Upper lobe of left lung (tissue), 6 donors: Measurements from ENCODE around the gene PPP1R12B. TPM values are rescaled to one million over a fixed set of nuclear protein-coding genes. Genes with fewer than 3 reads are reported as not detected.
"Not testable (repeated sequence)": the region's sequence is repeated elsewhere in the genome, so short reads cannot be mapped to it uniquely, and the experiment has no call there.

Experiments used
- ATAC-seq, 2 donors: fragments of 200-7000 bp; cut with Tn5 transposase; one replicate each; pipeline ENCODE4 v1.9.1; 2022; ENCODE audit warnings: mild to moderate bottlenecking in 2 of 2, moderate library complexity in 2 of 2; ENCODE audit not compliant: low FRiP score in 2 of 2
- DNase-seq, 2 donors: peaks; one replicate each; pipeline ENCODE4 v3.0.0-alpha.2; 2019 to 2020
- H3K27ac ChIP-seq, 4 donors: fragments of 200-600 bp; sonication (generic); one replicate each; pipeline ENCODE4 v1.5.1; 2016 to 2019
- H3K27me3 ChIP-seq, 4 donors: fragments of 200-600 bp; sonication (generic); one replicate each; pipeline ENCODE4 v1.5.1; 2017 to 2019
- H3K36me3 ChIP-seq, 4 donors: fragments of 200-600 bp; sonication (generic); one replicate each; pipeline ENCODE4 v1.5.1; 2016 to 2019
- H3K4me1 ChIP-seq, 4 donors: fragments of 200-600 bp; sonication (generic); one replicate each; pipeline ENCODE4 v1.5.1; 2018 to 2019
- H3K4me3 ChIP-seq, 4 donors: fragments of 200-600 bp; sonication (generic); one replicate each; pipeline ENCODE4 v1.5.1; 2017 to 2019; ENCODE audit warnings: mild to moderate bottlenecking in 2 of 4, moderate library complexity in 1 of 4
- H3K9me3 ChIP-seq, 4 donors: fragments of 200-600 bp; sonication (generic); one replicate each; pipeline ENCODE4 v1.5.1; 2018 to 2019
- CTCF ChIP-seq, 6 experiments: fragments of 450-650 bp in 4 of 6; fragments of 200-600 bp in 2 of 6; sonication (generic) in 2 of 6; IDR thresholded peaks; one replicate each; pipeline ENCODE4 v1.5.1; 2016 to 2019; ENCODE audit warnings: antibody characterized with exemption in 6 of 6
- EP300 ChIP-seq, 4 donors: sonication (generic); formaldehyde crosslinking; IDR thresholded peaks; one replicate each; pipeline ENCODE4 v1.5.1; 2017; ENCODE audit warnings: antibody characterized with exemption in 4 of 4, control low read depth in 2 of 4
- POLR2A ChIP-seq, 4 donors: fragments of 450-650 bp; IDR thresholded peaks; one replicate each; pipeline ENCODE4 v1.5.1; 2016 to 2017; ENCODE audit warnings: antibody characterized with exemption in 4 of 4, mild to moderate bottlenecking in 2 of 4
- POLR2AphosphoS5 ChIP-seq, 2 donors: sonication (generic); formaldehyde crosslinking; IDR thresholded peaks; one replicate each; pipeline ENCODE4 v1.5.1; 2017; ENCODE audit warnings: antibody characterized with exemption in 2 of 2
- WGBS, 2 donors: methylation state at CpG; one replicate each; pipeline ENCODE4 v1.1.5; 2017 to 2018; 5-methylcytosine and 5-hydroxymethylcytosine counted together
- total RNA-seq, 6 donors: library from RNA; depleted of rRNA in 4 of 6; stranded (reverse); fragments of >200 nt in 4 of 6; gene quantifications; one replicate each; pipeline versions ENCODE4 v1.1.0 to v1.2.1, GENCODE V29; 2016 to 2021
- donor health status: DM: no; HTN: no; CAD: no; lungs with moderate emphysema.
- donor health status: DM: no; HTN: yes; CAD: no; lungs with severe emphysema.

Gene PPP1R12B
- total RNA-seq, 6 donors from 2014 or later = 27.6 to 120 (median 40.5) TPM

GRCh38 chr1:202520129-202520856 lies 171.8 kb downstream of the PPP1R12B start:
- H3K36me3 ChIP-seq, H3K9me3 ChIP-seq, H3K4me3 ChIP-seq, ATAC-seq, H3K27me3 ChIP-seq: not testable (repeated sequence)
- H3K27ac ChIP-seq = peak overlapping the region in 2 of 4 donors; percentile 26 to 42
- peak in 1 of 2 donors; percentile 31 for DNase-seq
- peaks cover 5 to 16% (median 10%) of the 10 kb centered on the region in 4 donors for H3K4me1 ChIP-seq

GRCh38 chr1:202520857-202521216 lies 172.3 kb downstream of the PPP1R12B start:
- not testable (repeated sequence) for DNase-seq, H3K4me3 ChIP-seq, ATAC-seq, H3K27me3 ChIP-seq, H3K36me3 ChIP-seq, H3K27ac ChIP-seq, H3K9me3 ChIP-seq
- H3K4me1 ChIP-seq = peaks cover 5 to 16% (median 10%) of the 10 kb centered on the region in 4 donors
- WGBS, 2 donors = 95 to 97% methylated on average over 2 of the region's 2 CpGs

DNA sequence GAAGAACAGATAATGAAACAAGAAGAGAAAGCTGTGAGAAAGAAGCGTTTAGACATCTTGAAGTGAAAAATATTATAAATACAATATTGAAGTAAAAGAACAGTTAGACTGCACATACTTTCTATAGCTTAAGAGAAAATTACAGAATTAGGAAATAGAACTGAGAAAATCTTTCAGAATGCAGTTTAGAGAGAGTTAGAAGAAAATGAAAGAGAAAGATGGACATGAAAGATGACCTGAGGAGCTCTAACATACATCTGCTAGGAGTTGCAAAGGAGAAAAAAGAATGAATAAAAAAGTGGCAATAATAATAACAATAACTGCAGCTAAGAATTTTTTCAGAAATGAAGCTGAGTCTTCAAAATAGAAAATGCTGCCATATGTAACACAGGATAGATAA lies 173.0 kb downstream of the PPP1R12B start:
- ATAC-seq, H3K9me3 ChIP-seq, H3K36me3 ChIP-seq, H3K27me3 ChIP-seq, H3K27ac ChIP-seq, H3K4me3 ChIP-seq, DNase-seq: not testable (repeated sequence)
- H3K4me1 ChIP-seq = peaks cover 5 to 16% (median 10%) of the 10 kb centered on the region in 4 donors
- 90 to 93% methylated on average over 1 of the region's 1 CpG for WGBS, 2 donors

- peaks cover 5 to 16% (median 10%) of the 10 kb centered on the region in 4 donors for H3K4me1 ChIP-seq
- no peak for TF ChIP-seq POLR2A (IDR thresholded peaks at IDR 0.05)
- no peaks in the 10 kb centered on the region for H3K27me3 ChIP-seq
- H3K27ac ChIP-seq = no peak overlapping the region
- no peaks in the 10 kb centered on the region for H3K36me3 ChIP-seq
- 68 to 76% methylated on average over 2 of the region's 2 CpGs for whole genome bisulfite sequencing, 2 donors
- H3K4me3 ChIP-seq = no peak overlapping the region
- DNase-seq (no peak), ATAC-seq (no peak)
- no peaks in the 10 kb centered on the region for H3K9me3 ChIP-seq
Observed at GRCh38 chr1:202521886-202522285, 173.4 kb downstream of the PPP1R12B start.

GRCh38 chr1:202526056-202526455 lies 177.6 kb downstream of the PPP1R12B start:
- H3K27ac ChIP-seq, ATAC-seq, H3K36me3 ChIP-seq, H3K4me3 ChIP-seq, H3K9me3 ChIP-seq, DNase-seq, H3K4me1 ChIP-seq, H3K27me3 ChIP-seq: not testable (repeated sequence)
- WGBS, 2 donors = 35 to 40% methylated on average over 1 of the region's 1 CpG

DNA sequence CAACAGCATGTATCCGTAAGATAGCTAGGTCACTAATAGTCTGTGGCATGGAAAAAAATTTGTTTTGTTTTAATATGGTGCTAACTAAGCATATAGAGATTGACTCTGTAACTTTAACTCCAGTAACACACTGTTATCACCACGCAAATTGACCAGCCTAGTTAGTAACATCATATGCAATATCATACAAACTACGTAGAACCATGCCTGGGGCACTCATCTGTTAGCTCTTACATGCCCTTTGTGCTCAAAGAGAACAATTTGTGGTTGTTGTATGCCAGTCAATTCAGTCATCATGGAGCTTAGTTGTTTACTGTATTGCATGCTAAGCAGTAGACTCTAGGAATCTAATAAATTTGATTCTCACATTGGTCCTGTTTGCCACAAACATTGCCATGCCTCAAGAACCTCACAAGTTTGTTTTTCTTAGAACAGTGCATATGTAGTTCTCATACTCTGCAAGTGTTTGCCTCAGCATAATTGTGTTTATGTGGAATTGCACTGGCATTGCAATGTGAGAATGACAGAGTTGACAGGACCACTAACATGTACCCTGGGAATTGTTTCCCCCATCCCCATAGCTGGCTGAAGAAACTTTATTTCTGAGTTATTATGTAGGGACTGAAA lies 179.7 kb downstream of the PPP1R12B start:
- 85 to 98% methylated on average over 3 of the region's 3 CpGs for WGBS, 2 donors
- not testable (repeated sequence) for H3K36me3 ChIP-seq, DNase-seq, H3K4me3 ChIP-seq, H3K27me3 ChIP-seq, H3K9me3 ChIP-seq, ATAC-seq, H3K27ac ChIP-seq, H3K4me1 ChIP-seq

DNA sequence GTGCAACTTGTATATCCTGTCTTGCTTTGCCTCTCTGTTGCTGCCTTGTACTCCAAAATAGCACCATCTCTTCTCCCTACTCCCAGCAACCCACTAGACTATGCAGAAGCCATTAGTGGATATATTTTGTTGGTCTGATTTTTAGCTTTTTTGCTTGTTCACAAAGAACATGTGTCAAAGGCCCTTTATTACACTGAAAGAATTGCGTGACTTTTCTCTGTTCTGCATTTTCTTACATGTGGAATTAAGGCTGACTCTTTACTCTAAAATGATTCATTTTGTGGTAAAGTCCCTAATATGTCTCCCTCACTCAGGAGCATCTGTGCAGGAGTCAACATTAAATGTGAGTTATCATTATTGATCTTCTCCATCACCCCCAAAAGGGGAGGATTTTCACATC lies 182.2 kb downstream of the PPP1R12B start:
- H3K4me1 ChIP-seq, H3K36me3 ChIP-seq, DNase-seq, H3K4me3 ChIP-seq, H3K27ac ChIP-seq, ATAC-seq, H3K9me3 ChIP-seq, H3K27me3 ChIP-seq: not testable (repeated sequence)
- WGBS, 2 donors = 92 to 96% methylated on average over 1 of the region's 1 CpG

DNA sequence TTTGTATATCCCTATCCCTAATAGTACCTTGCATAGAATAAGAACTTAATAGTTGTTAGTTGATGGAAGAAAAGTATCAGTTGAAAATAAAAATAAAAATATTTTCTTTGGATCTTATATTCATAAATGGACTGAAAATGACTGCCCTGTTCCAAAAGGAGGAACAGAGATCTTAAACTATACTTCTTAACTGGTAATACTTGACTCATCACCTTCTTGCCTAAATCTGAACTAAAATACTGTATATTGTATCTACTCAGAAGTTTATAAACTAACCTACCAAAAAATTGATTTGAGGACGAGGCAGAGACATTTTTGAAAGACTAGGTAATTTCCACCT lies 182.9 kb downstream of the PPP1R12B start:
- no peaks in the 10 kb centered on the region for H3K9me3 ChIP-seq
- ATAC-seq (no peak), DNase-seq (no peak)
- TF ChIP-seq POLR2AphosphoS5 (IDR thresholded peaks at IDR 0.05) = no peak
- TF ChIP-seq CTCF (IDR thresholded peaks at IDR 0.05) = no peak
- TF ChIP-seq EP300 (IDR thresholded peaks at IDR 0.05) = no peak
- TF ChIP-seq POLR2A (IDR thresholded peaks at IDR 0.05) = no peak
- 88 to 94% methylated on average over 1 of the region's 1 CpG for WGBS, 2 donors
- H3K27me3 ChIP-seq = no peaks in the 10 kb centered on the region
- H3K4me1 ChIP-seq = no peaks in the 10 kb centered on the region
- no peak overlapping the region for H3K4me3 ChIP-seq
- H3K36me3 ChIP-seq = no peaks in the 10 kb centered on the region
- H3K27ac ChIP-seq = no peak overlapping the region

DNA sequence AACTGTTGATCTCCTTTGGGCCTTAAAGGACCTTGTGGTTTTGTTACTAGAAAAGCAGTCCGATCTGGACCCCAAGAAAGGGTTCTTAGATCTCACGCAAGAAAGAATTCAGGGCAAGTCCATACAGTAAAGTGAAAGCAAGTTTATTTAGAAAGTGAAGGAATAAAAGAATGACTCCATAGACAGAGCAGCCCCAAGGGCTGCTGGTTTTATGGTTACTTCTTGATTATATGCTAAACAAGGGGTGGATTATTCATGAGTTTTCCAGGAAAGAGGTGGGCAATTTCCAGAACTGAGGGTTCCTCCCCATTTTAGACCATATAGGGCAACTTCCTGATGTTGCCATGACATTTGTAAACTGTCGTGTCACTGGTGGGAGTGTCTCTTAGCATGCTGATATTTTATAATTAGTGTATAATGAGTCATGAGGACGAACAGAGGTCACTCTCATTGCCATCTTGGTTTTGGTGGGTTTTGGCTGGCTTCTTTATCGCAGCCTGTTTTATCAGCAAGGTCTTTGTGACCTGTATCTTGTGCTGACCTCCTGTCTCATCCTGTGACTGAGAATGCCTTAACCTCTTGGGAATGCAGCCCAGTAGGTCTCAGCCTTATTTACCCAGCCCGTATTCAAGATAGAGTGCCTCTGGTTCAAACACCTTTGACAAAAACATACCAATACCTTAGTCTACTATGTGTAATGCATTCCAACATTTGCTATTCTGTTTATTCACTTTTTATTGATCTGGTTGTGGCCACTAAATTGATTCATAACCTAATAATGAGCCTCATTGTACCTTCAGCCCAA lies 183.5 kb downstream of the PPP1R12B start:
- not testable (repeated sequence) for ATAC-seq
- WGBS, 2 donors = 74 to 85% methylated on average over 6 of the region's 6 CpGs

GRCh38 chr1:202539166-202539574 lies 190.7 kb downstream of the PPP1R12B start:
- not testable (repeated sequence) for H3K27me3 ChIP-seq, H3K9me3 ChIP-seq, H3K36me3 ChIP-seq, DNase-seq
- H3K4me1 ChIP-seq = peaks cover 11 to 15% (median 13%) of the 10 kb centered on the region in 4 donors
- ATAC-seq = peak in 1 of 2 donors; percentile 75
- WGBS, 2 donors = 7 to 21% methylated on average over 5 of the region's 5 CpGs
- peak overlapping the region in 3 of 4 donors; percentile 17 to 35 (median 22) for H3K4me3 ChIP-seq
- H3K27ac ChIP-seq = peak overlapping the region; percentile 71 to 81 (median 74)

More for the DNA sequence above, 183.5 kb downstream of the PPP1R12B start:
- H3K9me3 ChIP-seq, H3K27ac ChIP-seq, H3K4me3 ChIP-seq, DNase-seq, H3K27me3 ChIP-seq, H3K36me3 ChIP-seq, H3K4me1 ChIP-seq: not testable (repeated sequence)

DNA sequence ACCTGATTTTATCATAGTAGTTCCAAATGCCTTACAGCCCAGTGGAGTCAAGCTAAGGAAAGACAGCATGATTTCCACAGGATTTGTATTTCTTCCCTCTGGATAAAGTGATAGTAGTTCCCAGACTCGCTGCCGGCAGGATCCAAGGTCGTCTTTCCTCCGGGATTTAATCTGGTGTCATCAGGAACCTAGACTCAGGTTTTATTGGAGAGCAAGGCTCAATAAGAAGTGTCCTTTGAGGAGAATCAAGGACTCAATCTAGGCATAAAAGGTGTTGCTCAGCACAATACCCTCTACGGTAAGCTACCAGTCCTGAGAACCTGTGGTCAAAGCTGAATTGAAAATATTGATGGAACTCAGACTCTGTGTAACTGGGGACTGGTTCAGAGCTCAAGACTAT lies 191.1 kb downstream of the PPP1R12B start:
- H3K36me3 ChIP-seq, ATAC-seq, H3K27me3 ChIP-seq, DNase-seq, H3K9me3 ChIP-seq: not testable (repeated sequence)
- peak overlapping the region in 3 of 4 donors; percentile 17 to 35 (median 22) for H3K4me3 ChIP-seq
- H3K4me1 ChIP-seq = peaks cover 11 to 15% (median 13%) of the 10 kb centered on the region in 4 donors
- peak overlapping the region; percentile 71 to 81 (median 74) for H3K27ac ChIP-seq
- 35 to 63% methylated on average over 5 of the region's 5 CpGs for WGBS, 2 donors
